ENCODE data around the gene MKRN3. TPM values are rescaled to one million over a fixed set of nuclear protein-coding genes. Genes with fewer than 3 reads are reported as not detected.

Gene MKRN3
- total and polyA plus RNA-seq, 2 of the 8 experiments (the other 6 are each of a cell fraction or from before 2014, with no cell fraction given): not detected

GRCh38 chr15:23599053-23599452 lies 33.6 kb downstream of the MKRN3 start:
- H3K56ac ChIP-seq (replicated peaks; ENCODE audit: insufficient read length, low read depth, low read length): no peak overlapping the region
- H4K8ac ChIP-seq (ENCODE audit: extremely low read depth, insufficient read depth, low read length): no peak overlapping the region
- no peaks in the 10 kb centered on the region for H3K27me3 ChIP-seq (replicated peaks in 1 of 4; ENCODE audit: control insufficient read depth in 3 of 4, extremely low read depth in 1 of 4, insufficient read depth in 3 of 4, low read length in 3 of 4)
- H2BK20ac ChIP-seq (ENCODE audit: low read length): no peak overlapping the region
- H4K91ac ChIP-seq (replicated peaks; ENCODE audit: insufficient read length, low read length): no peak overlapping the region
- H3K23me2 ChIP-seq (ENCODE audit: low read depth, low read length): no peaks in the 10 kb centered on the region
- no peak overlapping the region for H2BK120ac ChIP-seq (replicated peaks; ENCODE audit: low read depth, low read length)
- no peak overlapping the region for H4K5ac ChIP-seq (ENCODE audit: insufficient read length, low read depth, low read length)
- no peak overlapping the region for H3K23ac ChIP-seq (ENCODE audit: insufficient read length)
- H3K79me1 ChIP-seq (ENCODE audit: low read depth, low read length): no peaks in the 10 kb centered on the region
- no peak for FAIRE-seq
- H2AK5ac ChIP-seq (ENCODE audit: low read depth, low read length): no peak overlapping the region
- H3K27ac ChIP-seq (ENCODE audit: low read depth, low read length): no peak overlapping the region
- 90% methylated on average over 1 of the region's 1 CpG; no CpG with 5 or more reads in 1 of the 2 experiments for WGBS, 2 experiments (ENCODE audit: extremely low coverage in 1 of 2, insufficient coverage in 1 of 2, insufficient read length in 1 of 2, insufficient replicate concordance in 2 of 2, low coverage in 1 of 2, low lambda C conversion rate in 2 of 2, missing lambda C conversion rate in 1 of 2)
- H4K20me1 ChIP-seq (replicated peaks in 1 of 2; ENCODE audit: control insufficient read depth in 1 of 2, insufficient read depth in 2 of 2, low read length in 2 of 2): no peaks in the 10 kb centered on the region
- no peak overlapping the region for H3K4me2 ChIP-seq (ENCODE audit: insufficient read depth in 1 of 2, low read depth in 2 of 2, low read length in 2 of 2)
- H2BK12ac ChIP-seq (ENCODE audit: low read depth, low read length): no peak overlapping the region
- H3K9me3 ChIP-seq (ENCODE audit: insufficient read depth in 2 of 2, low read depth in 1 of 2, low read length in 1 of 2): peaks cover 17 to 34% of the 10 kb centered on the region in 2 experiments; a peak in 3 of 4 replicates
- no peaks in the 10 kb centered on the region for H3K79me2 ChIP-seq (ENCODE audit: control insufficient read depth in 1 of 2, insufficient read depth in 2 of 2, low read length in 2 of 2)
- H3K18ac ChIP-seq (ENCODE audit: extremely low read depth, low read length): no peak overlapping the region
- ChIA-PET POLR2A (ENCODE audit: partially characterized antibody) (no interaction called here), CTCF (ENCODE audit: partially characterized antibody) (interaction anchor here (0.7 kb wide), 1 partner anchor 8 kb away, joined by 4 read pairs; no protein-coding TSS in a partner anchor)
- H3K4me1 ChIP-seq (replicated peaks in 1 of 4; ENCODE audit: control insufficient read depth in 3 of 4, insufficient read depth in 4 of 4, low read length in 3 of 4): no peaks in the 10 kb centered on the region
- TF ChIP-seq POLR2A (IDR thresholded peaks at IDR 0.05; ENCODE audit: control extremely low read depth in 1 of 2, low read depth in 2 of 2, low read length in 2 of 2): no peak
- TF ChIP-seq KDM1A (IDR thresholded peaks at IDR 0.05; ENCODE audit: borderline replicate concordance, low read length): no peak
- no peak for TF ChIP-seq SIN3A (conservative IDR thresholded peaks at IDR 0.05 in 1 of 2, IDR thresholded peaks at IDR 0.05 in 1 of 2; ENCODE audit: low read depth in 1 of 2, low read length in 2 of 2)
- TF ChIP-seq SUZ12 (IDR thresholded peaks at IDR 0.05; ENCODE audit: low read length): no peak
- no peak for TF ChIP-seq RNF2 (IDR thresholded peaks at IDR 0.05; ENCODE audit: borderline replicate concordance, low read depth, low read length, missing control alignments, poor library complexity, severe bottlenecking)
- no peak for TF ChIP-seq CTBP2 (IDR thresholded peaks at IDR 0.05; ENCODE audit: borderline replicate concordance, insufficient read depth, insufficient read length, low read length)
- no peak for TF ChIP-seq EZH2 (IDR thresholded peaks at IDR 0.05; ENCODE audit: low read depth, low read length, severe bottlenecking)
- no peak for TF ChIP-seq SP4 (IDR thresholded peaks at IDR 0.05; ENCODE audit: low read length)
- TF ChIP-seq RBBP5 (IDR thresholded peaks at IDR 0.05; ENCODE audit: borderline replicate concordance, low read depth, low read length): no peak
- no peak for TF ChIP-seq TAF1 (IDR thresholded peaks at IDR 0.05; ENCODE audit: low read depth, low read length)
- TF ChIP-seq RFX5 (IDR thresholded peaks at IDR 0.05; ENCODE audit: borderline replicate concordance, low read depth, low read length): no peak
- no peaks in the 10 kb centered on the region for H3K36me3 ChIP-seq (ENCODE audit: control insufficient read depth in 2 of 4, insufficient read depth in 4 of 4, low read length in 3 of 4)
- DNase-seq (ENCODE audit: low read depth in 1 of 2, low spot score in 2 of 2): no peak
- no peak overlapping the region for H3K4me3 ChIP-seq (ENCODE audit: extremely low read depth in 1 of 4, insufficient read depth in 2 of 4, low read depth in 3 of 4, low read length in 4 of 4)
- H2BK15ac ChIP-seq (ENCODE audit: low read length): no peak overlapping the region
- no peak overlapping the region for H3K14ac ChIP-seq (ENCODE audit: insufficient read length)
- no peak overlapping the region for H2AFZ ChIP-seq (ENCODE audit: low read length)
- H2BK5ac ChIP-seq (ENCODE audit: low read depth, low read length): no peak overlapping the region
- H3K4ac ChIP-seq (replicated peaks; ENCODE audit: insufficient read length, low read depth, low read length): no peak overlapping the region
- H3K9ac ChIP-seq (replicated peaks in 1 of 4; ENCODE audit: extremely low read depth in 1 of 4, low read depth in 3 of 4, low read length in 3 of 4): no peak overlapping the region

Measured in H1 (cell line).